ENCODE results near the gene UNC5B.
"Not testable (repeated sequence)": the region's sequence is repeated elsewhere in the genome, so short reads cannot be mapped to it uniquely, and the experiment has no call there.

Gene UNC5B

DNA sequence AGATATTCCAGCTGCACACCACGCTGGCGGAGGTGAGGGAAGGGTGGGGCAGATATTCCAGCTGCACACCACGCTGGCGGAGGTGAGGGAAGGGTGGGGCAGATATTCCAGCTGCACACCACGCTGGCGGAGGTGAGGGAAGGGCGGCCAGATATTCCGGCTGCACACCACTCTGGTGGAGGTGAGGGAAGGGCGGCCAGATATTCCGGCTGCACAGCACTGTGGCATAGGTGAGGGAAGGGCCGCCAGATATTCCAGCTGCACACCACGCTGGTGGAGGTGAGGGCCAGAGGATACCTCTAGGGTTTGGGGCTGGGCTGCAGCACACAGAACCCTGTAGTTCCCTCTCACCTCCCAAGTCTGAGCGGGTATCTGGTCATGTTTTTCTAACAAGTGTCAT lies 84.4 kb downstream of the UNC5B start:
- intact Hi-C loops (cut with DNase I); DNase-seq: not testable (repeated sequence)

DNA sequence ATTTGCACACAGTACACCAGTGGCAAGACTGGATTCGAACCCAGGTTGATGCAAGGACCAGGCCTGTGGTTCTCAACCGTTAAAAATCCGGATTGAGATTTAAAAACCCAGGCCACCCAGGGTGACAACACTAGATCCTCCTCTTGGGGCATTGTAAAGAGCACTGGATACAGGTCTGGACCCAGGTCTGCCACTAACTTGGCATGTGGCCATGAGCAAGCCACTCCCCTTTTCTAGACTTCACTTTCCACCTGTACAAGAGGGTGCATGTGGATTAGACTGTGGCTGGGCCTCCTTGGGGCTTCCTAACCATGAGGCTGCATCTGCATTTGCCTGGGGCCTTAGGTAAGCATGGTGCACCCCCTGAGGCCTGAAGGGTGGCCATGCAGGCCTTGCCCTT lies 85.0 kb downstream of the UNC5B start:
- intact Hi-C loops (cut with DNase I) = no loop called here
- no peak for DNase-seq

DNA sequence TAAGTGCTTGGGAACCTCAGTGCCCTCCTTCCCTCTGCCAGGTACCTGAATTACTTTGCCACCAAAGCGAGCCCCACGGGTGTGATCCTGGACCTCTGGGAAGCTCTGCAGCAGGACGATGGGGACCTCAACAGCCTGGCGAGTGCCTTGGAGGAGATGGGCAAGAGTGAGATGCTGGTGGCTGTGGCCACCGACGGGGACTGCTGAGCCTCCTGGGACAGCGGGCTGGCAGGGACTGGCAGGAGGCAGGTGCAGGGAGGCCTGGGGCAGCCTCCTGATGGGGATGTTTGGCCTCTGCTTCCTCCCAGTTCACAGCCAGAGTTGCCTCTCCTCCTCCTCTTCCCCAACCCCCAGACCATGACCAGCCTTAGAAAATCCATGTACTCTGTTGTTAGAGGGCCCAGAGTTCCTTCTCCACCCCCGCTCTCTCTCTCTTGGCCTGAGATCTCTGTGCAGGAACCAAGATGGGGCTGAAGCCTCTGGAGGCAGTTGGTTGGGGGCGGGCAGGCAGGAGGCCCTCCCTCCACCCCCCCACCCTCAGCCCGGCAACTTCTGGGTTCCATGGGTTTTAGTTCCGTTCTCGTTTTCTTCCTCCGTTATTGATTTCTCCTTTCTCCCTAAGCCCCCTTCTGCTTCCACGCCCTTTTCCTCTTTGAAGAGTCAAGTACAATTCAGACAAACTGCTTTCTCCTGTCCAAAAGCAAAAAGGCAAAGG lies 86.9 kb downstream of the UNC5B start:
- intact Hi-C loops (cut with DNase I) = no loop called here
- DNase-seq = no peak

DNA sequence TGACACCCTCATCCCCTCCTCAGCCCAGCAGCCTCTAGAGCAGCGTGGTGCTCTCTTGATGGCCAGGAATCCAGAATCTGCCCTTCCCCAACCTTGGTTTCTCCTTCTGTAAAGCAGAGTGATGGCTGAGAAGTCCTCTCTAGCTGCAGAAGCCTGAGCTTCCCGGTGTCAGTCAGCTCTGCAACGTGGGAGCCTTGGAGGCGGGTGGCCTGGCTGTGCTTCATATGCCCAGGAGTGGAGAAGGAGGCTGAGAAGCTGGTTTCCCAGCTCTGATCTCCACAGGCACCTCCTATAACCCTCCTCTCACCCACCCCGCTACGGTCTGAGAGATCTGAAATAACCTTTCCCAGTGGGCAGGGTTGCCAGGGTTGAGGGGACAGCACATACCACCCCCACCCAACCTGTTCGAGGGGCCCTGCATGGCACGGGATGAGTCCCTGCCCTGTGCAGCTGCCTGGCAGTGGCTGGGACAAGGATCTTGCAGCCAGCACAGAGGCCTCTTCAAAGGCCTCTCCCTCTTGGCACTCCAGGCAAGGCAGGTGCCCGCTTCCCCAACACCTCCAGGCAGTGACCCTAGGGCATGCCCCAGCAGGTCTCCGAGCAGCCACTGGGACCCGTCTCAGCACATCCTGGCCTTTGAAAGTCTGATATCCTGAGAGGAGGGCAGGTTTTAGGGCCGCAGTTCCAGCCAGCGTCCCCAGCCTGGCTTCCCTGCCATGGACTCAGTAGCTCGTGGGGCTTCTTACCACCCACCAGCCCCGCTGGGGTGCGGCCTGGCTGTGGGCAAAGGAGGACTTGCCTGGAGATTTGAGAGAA lies 88.4 kb downstream of the UNC5B start:
- intact Hi-C loops (cut with DNase I) = no loop called here

DNA sequence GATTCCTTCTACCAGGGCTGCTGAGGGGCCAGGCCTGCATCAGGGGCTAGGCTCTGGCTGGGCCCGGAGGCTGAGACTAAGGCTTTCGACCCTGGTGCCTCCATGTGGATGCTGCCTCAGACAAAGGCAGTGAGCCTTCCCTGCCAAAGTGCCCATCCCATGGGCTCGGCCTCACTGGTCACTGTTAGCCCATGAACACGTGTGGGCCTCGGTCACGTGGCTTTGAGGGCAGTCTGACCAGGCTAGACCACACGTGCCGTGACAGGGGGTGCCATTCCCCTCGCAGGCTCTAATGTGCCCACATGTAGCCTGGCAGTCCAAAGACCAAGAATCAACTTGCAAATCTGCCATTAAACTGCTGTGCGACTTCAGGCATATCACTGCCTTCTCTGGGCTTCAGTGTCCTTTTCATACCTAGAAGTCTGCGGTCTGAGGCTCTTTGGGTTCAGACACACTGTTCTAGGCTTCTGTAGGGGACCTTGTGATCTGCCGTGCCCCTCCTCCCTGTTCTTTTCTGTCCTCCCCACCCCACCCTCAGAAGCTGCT lies 89.1 kb downstream of the UNC5B start:
- intact Hi-C loops (cut with DNase I) = no loop called here
- no peak for DNase-seq

More for the DNA sequence above, 88.4 kb downstream of the UNC5B start:
- no peak for DNase-seq

DNA sequence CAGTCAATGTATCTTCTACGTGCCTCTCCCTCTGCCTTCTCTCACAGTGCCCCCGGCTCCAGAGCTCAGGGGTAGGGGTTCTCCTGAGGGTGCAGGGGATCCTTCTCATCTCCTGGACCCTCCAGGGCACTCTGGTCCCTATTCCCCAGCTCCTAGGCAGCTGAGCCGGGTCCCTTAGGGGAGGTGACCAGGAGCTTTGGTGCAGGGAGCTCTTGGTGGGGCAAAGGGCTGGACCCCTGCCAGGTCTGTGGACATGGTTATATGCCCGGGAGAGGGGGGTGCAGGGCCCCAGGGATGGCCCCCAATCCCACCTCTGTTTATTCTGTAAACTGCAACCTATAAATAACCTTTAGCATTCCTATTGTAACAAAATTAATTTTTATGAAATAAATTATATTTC lies 90.1 kb downstream of the UNC5B start:
- DNase-seq = no peak

DNA sequence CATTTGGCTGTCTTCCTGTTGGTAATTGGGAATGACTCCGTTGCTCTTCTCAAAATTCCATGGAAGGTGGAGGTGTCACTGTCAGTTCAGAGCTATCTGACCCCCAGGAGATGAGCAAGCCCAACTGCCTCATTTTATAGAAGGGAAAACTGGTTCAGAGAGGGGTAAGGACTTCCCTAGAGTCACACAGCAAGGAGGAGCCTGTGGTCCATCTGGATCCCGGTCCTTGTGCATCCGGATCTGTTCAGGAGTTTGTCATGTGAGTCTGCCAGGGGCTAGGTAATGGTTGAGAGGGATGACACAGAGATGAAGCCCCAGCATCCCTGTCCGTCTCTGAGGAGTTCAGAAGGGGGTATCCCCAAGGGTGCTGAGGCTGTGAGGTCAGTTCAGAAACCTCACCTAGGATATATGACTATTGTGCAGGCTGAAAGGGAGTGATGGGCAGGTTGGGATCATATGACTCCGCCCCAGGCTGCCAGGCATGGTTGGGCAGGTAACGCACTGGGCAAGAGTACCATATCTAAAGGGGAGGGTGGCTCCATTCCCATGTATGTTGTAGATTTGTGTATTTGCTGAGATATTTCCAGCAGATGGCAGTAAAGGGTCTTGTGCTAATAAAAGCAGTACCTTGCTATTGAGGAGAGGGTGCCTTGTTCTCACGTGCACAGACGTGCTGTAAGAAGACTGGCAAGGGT lies 90.7 kb downstream of the UNC5B start:
- intact Hi-C loops (cut with DNase I) = no loop called here
- DNase-seq = no peak

More for the DNA sequence above, 90.1 kb downstream of the UNC5B start:
- intact Hi-C loops (cut with DNase I) = no loop called here

DNA sequence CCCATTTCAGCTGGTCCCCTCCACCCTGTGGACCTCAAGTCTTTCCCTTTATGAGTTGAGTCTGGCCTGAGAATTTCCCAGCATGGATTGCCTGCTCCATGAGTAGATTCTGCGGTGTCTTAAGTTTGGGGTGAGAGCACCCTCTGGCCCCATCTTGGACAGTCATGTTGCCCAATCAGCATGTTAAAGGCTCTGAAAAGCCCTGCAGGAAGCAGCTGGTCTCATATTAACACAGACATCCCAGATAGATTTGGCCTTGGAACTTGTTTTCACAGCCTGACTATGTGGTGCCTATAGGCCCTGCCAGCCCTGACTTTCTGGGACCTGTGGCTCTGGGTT lies 91.2 kb downstream of the UNC5B start:
- intact Hi-C loops (cut with DNase I) = no loop called here
- DNase-seq = no peak

DNA sequence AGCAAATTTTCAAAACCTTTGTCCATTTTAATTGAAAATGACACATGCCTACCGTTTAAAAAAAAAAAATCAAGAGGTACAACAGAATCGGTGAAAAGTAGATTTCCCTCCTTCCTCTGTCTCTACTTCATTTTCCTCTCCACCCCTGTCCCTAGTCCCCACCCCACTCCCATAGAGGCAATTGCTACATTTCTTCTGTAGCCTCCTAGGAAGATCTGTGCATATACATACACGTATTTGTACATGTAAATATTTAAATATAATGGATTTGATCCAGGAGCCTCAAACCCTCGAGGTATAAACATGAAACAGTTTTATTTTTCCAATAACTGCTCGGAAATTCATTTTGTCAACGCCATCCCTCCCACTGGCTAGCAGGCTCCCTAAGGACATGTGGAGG lies 92.5 kb downstream of the UNC5B start:
- DNase-seq = no peak
- intact Hi-C loops (cut with DNase I) = no loop called here

DNA sequence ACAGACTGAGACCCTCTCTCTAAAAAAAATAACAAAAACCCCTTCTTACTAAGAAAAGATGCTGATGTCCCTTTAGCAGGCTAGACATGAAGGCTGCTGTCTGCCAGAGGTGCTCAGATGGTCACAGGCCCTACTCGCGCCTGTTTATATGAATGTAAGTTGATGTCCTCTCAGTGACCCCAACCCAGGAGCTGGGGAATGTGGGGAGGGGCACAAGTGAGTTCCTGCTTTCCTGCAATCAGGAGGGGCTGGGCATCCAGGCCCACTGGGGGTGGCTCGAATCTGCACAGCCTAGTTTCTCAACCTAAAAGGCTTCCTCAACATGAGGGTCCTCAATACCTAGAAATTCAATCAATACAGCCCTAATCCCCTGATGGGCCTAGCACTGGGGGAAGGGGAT lies 94.6 kb downstream of the UNC5B start:
- intact Hi-C loops (cut with DNase I) = no loop called here
- no peak for DNase-seq

DNA sequence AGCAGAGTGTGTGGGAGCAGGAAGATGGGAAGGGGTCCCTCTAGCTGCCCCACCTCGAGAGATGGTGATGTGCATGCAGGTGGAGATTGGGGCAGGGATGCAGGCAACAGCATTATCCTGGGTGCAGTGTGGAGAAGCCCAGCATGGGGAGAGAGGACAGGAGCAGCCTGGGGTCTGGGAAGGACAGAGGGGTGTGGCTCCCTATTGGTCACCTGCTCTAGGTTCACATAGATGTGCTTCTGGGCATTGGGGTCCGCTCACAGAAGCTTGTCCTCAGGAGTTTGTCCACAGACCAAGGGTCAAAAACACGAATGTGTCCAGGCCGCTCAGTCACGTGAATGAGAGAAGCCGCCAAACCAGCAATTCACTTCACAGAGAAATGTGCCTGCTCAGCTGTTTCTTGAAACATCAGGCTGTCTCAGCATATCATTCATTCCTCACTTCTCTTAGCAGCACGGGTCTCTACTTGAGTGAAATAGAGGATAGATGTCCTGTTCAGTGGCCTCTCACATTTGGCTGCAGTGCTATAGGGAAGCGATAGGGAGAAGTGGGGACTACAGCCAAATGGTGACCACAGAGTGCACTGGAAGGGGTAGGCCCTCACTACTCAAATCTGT lies 95.2 kb downstream of the UNC5B start:
- intact Hi-C loops (cut with DNase I) = no loop called here
- DNase-seq = no peak

DNA sequence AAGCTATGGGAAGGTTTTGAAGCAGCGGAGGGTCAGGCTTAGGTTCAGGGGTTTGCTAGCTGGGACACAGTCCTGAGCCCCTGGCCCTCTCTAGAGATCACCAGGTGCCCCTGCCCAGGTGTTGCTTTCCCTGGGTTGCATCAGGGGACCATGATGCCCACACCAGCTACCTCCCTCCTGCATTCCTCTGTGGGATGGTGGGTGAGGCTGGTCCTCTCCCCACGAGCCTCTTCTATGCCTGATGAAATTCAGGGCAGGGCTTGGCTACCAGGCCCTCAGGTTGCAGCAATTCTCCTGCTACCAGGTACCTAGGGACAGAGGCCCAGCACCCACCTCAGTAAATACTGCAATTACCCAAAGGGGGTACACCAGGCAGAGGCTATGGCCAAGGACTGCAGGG lies 95.9 kb downstream of the UNC5B start:
- intact Hi-C loops (cut with DNase I) = no loop called here
- no peak for DNase-seq

DNA sequence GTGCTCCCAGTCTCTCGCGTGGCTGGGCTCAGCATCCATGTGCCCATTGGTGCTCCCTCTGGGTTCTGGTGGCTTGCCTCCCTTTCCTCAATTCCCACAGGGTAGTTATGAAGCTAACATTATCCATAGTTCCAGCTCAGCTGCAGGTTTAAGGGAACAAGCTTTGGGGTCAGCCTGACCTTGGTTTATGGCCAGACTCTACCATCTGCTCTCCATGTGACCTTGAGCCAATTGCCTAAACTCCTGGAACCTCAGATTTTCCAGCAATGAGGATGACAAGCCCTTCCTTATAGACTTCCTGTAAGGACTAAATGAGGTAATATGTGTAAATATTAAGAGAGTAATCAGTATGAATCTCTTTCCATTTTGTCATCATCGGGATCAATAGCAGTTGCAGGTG lies 96.6 kb downstream of the UNC5B start:
- DNase-seq = no peak
- intact Hi-C loops (cut with DNase I) = no loop called here

DNA sequence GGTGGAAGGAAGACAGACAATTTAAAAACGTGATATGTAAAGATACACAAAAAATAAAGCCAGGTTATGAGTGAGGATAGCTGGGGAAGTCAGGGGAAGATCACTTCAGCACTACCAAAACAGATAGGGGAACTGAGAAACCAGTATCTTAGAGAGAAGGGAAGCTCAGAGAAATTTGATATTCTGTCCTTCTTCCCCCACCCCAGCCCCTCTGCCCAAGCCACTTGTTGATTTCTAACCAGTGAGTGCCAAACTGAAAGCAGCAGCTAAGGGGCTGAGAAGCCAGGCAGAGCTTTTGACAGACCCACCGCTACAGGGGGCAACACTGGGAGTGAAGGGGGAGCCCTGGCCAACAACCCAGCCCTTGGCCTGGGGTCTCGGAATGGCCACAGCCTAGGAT lies 97.5 kb downstream of the UNC5B start:
- no peak for DNase-seq
- intact Hi-C loops (cut with DNase I) = loop anchor here (10.0 kb wide), 1 partner anchor 505 kb away; no protein-coding TSS in a partner anchor

DNA sequence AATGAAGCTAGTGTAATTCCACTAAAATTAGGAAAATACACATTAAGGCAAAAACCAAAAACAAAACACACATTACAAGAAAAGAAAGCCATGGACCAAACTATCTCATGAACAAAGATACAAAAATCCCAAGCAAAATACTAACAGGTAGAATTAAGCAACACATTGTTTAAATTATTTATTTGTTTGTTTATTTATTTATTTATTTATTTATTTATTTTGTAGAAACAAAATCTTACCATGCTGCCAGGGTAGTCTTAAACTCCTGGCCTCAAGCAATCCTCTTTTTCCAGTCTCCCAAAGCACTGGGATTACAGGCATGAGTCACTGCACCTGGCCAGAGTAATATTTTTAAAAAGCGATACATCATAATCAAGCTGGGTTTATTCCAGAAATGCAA lies 99.8 kb downstream of the UNC5B start:
- intact Hi-C loops (cut with DNase I) = loop anchor here (10.0 kb wide), 1 partner anchor 503 kb away; no protein-coding TSS in a partner anchor
- DNase-seq = no peak

DNA sequence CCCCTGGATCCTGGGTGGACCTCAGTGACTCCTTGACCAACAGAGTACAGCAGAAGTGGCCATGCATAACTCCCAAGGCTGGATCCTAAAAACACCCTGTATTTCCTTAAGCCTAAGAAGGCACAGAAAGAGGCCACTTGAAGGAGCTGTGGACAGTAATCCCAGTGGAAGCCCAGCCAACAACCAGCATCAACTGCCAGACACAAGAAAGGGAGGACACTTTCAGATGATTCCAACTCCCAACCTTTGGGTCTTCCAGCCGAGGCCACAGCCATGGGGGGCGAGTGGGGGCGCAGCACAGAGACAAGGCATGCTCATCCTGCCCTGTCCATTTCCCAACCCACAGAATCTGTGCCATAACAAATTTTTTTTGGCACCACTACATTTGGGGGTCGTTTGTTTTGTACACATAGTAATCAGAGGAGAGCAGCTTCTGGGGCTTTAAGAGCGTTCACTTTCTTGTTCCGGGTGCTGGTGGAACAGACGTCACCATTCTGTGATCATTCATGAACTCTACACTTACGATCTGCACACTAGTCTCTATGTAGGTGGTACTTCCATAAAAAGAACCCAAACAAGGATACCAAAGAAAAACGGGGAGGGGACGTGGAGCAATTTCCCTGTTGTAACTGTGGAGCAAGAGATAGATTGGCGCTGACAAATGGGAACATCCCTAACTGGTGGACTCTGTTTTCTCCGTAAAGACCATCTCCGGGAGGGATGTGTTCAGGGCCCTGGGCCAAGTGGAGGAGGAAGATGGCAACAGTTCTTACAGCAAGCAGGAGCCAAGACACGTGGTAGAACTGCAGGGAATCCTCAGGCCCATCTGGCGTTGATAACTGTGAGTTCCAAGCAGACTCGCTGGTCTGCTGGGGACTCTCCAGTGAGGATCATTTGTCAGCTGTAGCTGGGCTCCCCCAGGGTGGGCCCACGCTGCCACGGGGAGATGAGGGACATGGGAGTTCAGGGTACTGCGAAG lies 100.7 kb downstream of the UNC5B start:
- DNase-seq = peak in 22 of 42 donors; percentile 8 to 63 (median 40)

DNA sequence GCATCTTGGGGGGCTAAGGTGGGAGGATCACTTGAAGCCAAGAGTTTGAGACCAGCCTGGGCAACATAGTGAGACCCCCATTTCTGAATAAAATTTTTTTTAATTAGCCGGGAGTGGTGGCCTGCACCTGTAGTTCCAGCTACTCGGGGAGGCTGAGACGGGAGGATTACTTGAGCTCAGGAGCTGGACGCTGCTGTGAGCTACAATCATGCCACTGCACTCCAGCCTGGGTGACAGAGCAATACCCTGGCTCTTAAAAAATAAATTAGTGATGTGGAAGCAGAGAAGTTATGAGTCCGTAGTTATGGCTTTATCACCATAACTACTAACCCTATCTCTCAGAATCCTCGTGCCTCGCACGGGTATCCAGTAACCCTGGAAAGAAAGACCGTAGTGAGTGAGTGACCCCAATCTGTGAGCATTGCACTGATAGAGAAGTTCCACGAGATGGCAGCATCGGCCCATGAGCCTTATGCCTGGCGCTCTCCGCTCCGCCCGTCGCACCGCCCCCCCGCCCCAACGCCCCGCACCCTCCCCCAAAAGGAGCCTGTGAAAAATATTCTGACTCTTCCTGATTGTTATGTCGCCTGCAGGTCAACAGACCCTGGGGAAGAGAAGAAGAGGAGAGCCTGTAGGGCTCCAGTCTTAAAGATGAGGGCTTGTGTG lies 101.8 kb downstream of the UNC5B start:
- DNase-seq = peak; percentile 44 to 90 (median 70)
- intact Hi-C loops (cut with DNase I) = loop anchor here (10.0 kb wide), 1 partner anchor 501 kb away; no protein-coding TSS in a partner anchor

More for the DNA sequence above, 100.7 kb downstream of the UNC5B start:
- intact Hi-C loops (cut with DNase I) = loop anchor here (10.0 kb wide), 1 partner anchor 502 kb away; no protein-coding TSS in a partner anchor
